ENCODE data around the gene MYO5B.

- TF ChIP-seq EP300 (IDR thresholded peaks at IDR 0.05) (no peak), NFE2L2 (conservative IDR thresholded peaks at IDR 0.05; ENCODE audit: low read length) (no peak), CTCF (IDR thresholded peaks at IDR 0.05) (no peak), TP53 (CRISPR knock-in tag; IDR thresholded peaks at IDR 0.05) (no peak), RCOR1 (IDR thresholded peaks at IDR 0.05; ENCODE audit: low read depth, low read length) (no peak), POLR2A (IDR thresholded peaks at IDR 0.05; ENCODE audit: low read length) (no peak), RAD21 (conservative IDR thresholded peaks at IDR 0.05 in 1 of 2, IDR thresholded peaks at IDR 0.05 in 1 of 2) (no peak), JUNB (IDR thresholded peaks at IDR 0.05) (no peak), ZFP36 (IDR thresholded peaks at IDR 0.05; ENCODE audit: borderline replicate concordance, partially characterized antibody) (no peak), JUN (IDR thresholded peaks at IDR 0.05) (no peak), ESRRA (IDR thresholded peaks at IDR 0.05; ENCODE audit: borderline replicate concordance, low read length) (no peak)
- TF ChIP-seq, protein P1, sequence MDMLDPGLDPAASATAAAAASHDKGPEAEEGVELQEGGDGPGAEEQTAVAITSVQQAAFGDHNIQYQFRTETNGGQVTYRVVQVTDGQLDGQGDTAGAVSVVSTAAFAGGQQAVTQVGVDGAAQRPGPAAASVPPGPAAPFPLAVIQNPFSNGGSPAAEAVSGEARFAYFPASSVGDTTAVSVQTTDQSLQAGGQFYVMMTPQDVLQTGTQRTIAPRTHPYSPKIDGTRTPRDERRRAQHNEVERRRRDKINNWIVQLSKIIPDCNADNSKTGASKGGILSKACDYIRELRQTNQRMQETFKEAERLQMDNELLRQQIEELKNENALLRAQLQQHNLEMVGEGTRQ (IDR thresholded peaks at IDR 0.05): no peak
Measured at GRCh38 chr18:49850636-49851035, 344.3 kb downstream of the MYO5B start.

Measured in A549 (cell line).